ENCODE results near the gene AFTPH. TPM values are rescaled to one million over a fixed set of nuclear protein-coding genes. Genes with fewer than 3 reads are reported as not detected.

Gene AFTPH
- total and polyA plus RNA-seq, 3 donors from 2014 or later = 38.7 to 56.1 (median 43.9) TPM

GRCh38 chr2:64601034-64601754, 77.1 kb downstream of the AFTPH start:
- 49 to 61% methylated on average over 8 of the region's 8 CpGs for whole genome bisulfite sequencing, 2 donors

GRCh38 chr2:64601785-64602391, 77.8 kb downstream of the AFTPH start:
- TF ChIP-seq POLR2A (IDR thresholded peaks at IDR 0.05) = no peak
- TF ChIP-seq CTCF (IDR thresholded peaks at IDR 0.05) = no peak
- H3K27me3 ChIP-seq = no peaks in the 10 kb centered on the region
- DNase-seq = no peak
- H3K4me3 ChIP-seq = no peak overlapping the region
- H3K27ac ChIP-seq = no peak overlapping the region
- 80 to 83% methylated on average over 12 of the region's 12 CpGs for WGBS, 2 donors
- H3K36me3 ChIP-seq (ENCODE audit: low read depth, missing control alignments) = no peaks in the 10 kb centered on the region
- H3K4me1 ChIP-seq = peaks cover 7% of the 10 kb centered on the region
- intact Hi-C loops (cut with DNase I; ENCODE audit: low total_unique reads) = no loop called here
- no peaks in the 10 kb centered on the region for H3K9me3 ChIP-seq

More at GRCh38 chr2:64601034-64601754, 77.1 kb downstream of the AFTPH start:
- no peak for DNase-seq
- H3K27ac ChIP-seq = no peak overlapping the region
- no peaks in the 10 kb centered on the region for H3K27me3 ChIP-seq
- H3K9me3 ChIP-seq = no peaks in the 10 kb centered on the region
- intact Hi-C loops (cut with DNase I; ENCODE audit: low total_unique reads) = no loop called here
- peaks cover 7% of the 10 kb centered on the region for H3K4me1 ChIP-seq
- H3K4me3 ChIP-seq = no peak overlapping the region
- H3K36me3 ChIP-seq (ENCODE audit: low read depth, missing control alignments) = no peaks in the 10 kb centered on the region
- TF ChIP-seq POLR2A (IDR thresholded peaks at IDR 0.05) = no peak
- TF ChIP-seq CTCF (IDR thresholded peaks at IDR 0.05) = no peak

DNA sequence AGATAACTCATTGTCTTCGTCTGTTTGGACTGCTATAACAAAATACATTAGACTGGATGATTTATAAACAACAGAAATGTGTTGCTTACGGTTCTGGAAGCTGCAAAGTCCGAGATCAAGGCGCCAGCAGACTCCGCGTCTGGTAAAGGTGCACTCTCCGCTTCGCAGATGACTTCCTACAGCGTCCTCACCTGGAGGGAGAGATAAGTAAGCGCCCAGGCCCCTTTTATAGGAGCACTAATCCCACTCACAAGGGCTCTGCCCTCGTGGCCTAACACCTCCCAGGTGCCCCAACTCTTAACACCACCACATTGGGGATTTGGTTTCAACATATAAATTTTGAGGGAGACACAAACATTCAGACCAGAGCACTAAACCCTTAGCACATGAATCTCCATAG, 78.3 kb downstream of the AFTPH start:
- no peaks in the 10 kb centered on the region for H3K36me3 ChIP-seq (ENCODE audit: low read depth, missing control alignments)
- no peaks in the 10 kb centered on the region for H3K9me3 ChIP-seq
- intact Hi-C loops (cut with DNase I; ENCODE audit: low total_unique reads) = no loop called here
- 87 to 96% methylated on average over 11 of the region's 11 CpGs for WGBS, 2 donors
- no peak overlapping the region for H3K4me3 ChIP-seq
- no peaks in the 10 kb centered on the region for H3K27me3 ChIP-seq
- H3K4me1 ChIP-seq = peaks cover 7% of the 10 kb centered on the region
- no peak for DNase-seq
- TF ChIP-seq POLR2A (IDR thresholded peaks at IDR 0.05) (no peak), CTCF (IDR thresholded peaks at IDR 0.05) (no peak)
- no peak overlapping the region for H3K27ac ChIP-seq

DNA sequence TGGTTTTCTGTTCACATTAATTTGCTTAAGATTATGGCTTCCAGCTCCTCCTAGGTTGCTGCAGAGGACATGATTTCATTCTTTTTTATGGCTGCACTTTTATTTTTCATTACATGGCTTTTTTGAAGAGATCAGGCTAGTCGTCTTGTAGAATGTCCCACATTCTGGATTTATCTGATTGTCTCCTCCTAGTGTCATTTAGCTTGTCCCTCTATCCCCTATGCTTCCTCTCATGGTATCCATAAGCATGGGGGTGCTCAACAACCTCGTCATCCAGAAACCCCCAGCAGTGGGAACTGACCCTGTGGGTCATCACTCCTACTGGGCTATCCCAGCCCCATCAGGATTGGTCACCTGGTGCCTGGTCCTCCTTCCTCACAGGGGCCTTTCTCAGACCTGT, 80.0 kb downstream of the AFTPH start:
- no peak for TF ChIP-seq CTCF (IDR thresholded peaks at IDR 0.05)
- TF ChIP-seq POLR2A (IDR thresholded peaks at IDR 0.05) = no peak
- no peak for DNase-seq
- Histone ChIP-seq H3K36me3 (ENCODE audit: low read depth, missing control alignments) (no peaks in the 10 kb centered on the region), H3K9me3 (no peaks in the 10 kb centered on the region), H3K27ac (no peak overlapping the region), H3K4me1 (peaks cover 6% of the 10 kb centered on the region), H3K27me3 (no peaks in the 10 kb centered on the region), H3K4me3 (no peak overlapping the region)
- intact Hi-C loops (cut with DNase I; ENCODE audit: low total_unique reads) = no loop called here
- WGBS, 2 donors = 87 to 93% methylated on average over 2 of the region's 2 CpGs

Measured in testis (tissue), 3 donors.